Activated effector memory CD4-positive, alpha-beta T cell treated with anti-CD3 and anti-CD28 coated beads, Interleukin-2, amount 50 U/mL, for 16 hours (primary cell): ENCODE measurements around the gene SPRR4.

Experiments used
- DNase-seq: peaks from one replicate; pipeline ENCODE4 v3.0.0-alpha.2; 2020

SPRR4 gene, protein sequence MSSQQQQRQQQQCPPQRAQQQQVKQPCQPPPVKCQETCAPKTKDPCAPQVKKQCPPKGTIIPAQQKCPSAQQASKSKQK

DNA sequence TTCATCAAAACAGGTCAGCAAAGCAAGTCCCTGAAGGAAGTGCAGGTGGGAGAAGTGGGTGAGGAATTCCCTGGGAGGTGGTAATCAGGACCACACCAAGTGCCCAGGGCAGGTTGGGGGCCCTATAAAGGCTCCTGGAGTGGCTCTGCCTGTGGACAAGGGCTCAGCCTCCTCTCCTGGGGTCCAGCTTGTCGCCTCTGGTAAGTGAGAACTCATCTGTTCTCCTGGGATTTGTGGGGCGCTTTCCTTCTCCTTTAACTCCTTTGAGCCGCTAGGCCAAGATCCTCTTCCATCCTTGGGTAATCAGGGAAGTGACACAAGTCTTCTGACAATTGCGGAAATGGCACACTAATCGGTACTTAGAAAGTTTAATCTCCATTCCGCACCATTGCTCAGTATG is at the start of gene SPRR4:
Gene SPRR4, plus strand, starts transcription at position 154 of the 400 bp plus-strand sequence. CDS start 1,243 bp downstream, outside the sequence.
- no peak for DNase-seq

DNA sequence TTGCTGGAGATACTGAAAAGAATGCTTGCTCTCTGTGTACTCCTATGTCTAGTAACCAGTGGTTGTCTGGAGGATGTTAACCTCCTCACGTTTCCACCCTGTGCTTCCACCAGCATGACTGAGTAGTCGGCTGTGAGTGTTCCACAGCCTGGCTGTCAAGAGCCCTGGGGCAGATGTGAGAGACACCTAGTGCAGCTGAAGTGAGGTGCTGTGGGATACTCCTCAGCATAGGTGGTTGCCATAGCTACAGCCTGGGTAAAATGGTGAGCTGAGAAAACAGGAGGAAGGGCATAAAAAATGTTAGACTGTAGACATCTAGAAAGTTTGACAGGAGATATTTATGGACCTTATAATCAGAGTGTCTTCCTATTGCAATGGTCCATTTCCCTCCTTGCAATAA is 46.3 kb upstream of the SPRR4 start:
- DNase-seq: no peak

DNA sequence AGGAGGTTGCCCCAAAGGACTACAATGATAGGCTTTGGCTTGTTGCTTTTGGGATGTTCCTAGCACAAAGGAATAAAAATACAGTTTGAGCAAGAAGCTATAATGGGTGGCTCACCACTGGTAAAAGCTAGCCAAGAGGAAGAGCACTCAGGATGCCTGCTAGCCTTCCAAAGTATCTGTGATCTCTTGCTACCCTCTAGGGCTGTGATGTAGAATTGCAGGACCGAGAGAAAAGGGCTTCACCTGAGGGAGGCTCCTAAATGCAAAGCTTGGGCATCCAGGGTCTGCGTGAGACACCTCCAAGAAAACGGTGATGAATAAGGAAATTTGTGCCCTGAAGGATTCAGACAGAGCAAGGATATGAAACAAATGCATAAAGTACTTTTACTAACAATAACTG is 44.4 kb upstream of the SPRR4 start:
- no peak for DNase-seq

DNA sequence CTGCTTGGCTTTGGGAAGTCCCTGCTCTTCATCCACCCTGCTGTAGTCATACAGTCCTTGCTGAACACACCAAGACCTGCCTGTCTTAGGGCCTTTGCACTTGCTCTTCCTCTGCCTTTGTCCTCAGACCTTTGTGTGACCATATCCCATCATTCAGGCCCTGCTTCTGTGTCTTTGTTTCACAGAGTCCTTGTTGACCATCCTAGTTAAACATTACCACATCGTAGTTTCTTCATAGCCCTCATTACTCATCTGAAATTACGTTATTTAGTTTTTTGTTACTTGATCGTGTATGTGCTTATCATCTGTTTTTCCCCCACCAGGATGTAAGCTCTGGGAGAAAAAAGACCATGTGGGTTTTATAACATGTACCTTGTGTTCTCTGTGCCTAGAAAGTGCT is 41.8 kb upstream of the SPRR4 start:
- no peak for DNase-seq

DNA sequence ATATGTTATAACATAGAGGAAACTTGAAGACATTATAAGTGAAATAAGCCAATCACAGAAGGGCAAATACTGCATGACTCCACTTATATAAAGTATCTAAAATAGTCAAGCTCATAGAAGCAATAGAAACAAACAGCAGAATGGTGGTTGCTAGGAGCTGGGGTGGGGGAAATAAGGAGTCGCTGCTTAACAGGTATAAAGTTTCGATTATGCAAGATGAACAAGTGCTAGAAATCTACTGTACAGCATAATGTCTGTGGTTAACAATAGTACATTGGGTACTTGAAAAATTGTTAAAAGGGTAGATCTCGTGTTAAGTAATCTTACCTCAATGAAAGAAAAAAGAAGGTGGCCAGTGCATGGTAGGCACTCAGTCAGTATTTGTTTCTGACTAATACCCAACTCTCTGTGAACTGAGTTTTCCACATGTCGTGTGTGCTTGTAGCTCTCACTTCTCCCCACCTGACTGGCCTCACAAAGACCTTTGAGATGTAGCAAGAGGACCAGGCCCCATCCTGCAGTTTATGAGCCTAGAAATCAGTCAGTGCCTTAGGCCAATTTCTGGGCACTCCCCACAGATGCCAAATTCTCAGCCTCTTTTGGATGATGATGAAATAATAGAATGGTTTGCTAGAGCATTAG is 38.2 kb upstream of the SPRR4 start:
- DNase-seq: no peak

DNA sequence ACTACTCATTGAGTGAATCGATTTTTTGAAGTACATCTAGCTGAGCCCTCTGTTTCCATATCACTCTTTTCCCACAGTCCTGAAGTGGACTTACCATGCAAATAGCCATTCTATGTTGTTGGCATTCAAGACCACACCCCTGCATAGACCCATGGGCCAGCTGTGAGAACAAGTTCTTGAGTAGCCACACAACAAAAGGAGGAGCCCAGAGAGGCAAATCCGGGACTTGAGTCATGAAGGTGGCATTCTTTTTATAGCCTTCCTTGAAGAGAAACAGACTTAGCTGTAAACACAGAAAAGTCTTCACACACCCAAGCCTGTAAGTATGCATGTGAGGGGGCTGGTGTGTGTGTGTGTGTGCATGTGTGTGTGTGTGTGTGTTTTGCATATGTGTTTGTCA is 37.3 kb upstream of the SPRR4 start:
- no peak for DNase-seq

DNA sequence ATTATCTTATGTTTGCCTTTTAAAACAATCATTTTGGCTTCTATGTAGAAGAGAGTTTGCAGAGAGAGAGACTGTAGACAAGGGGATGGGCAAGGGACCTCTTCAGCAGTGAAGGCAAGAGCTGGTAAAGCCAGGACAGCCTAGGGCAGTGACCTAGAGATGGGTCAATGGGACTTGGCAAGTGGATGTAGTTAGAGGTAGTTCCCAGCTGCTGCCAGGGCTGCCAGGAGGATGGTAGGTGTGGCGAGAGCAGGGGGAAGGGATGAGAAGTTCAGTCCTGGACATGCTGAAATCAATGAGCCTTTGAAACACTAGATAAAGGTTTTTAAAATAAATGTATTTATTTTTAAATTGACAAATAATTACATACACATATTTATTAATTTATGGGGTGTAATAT is 29.8 kb upstream of the SPRR4 start:
- DNase-seq: no peak

DNA sequence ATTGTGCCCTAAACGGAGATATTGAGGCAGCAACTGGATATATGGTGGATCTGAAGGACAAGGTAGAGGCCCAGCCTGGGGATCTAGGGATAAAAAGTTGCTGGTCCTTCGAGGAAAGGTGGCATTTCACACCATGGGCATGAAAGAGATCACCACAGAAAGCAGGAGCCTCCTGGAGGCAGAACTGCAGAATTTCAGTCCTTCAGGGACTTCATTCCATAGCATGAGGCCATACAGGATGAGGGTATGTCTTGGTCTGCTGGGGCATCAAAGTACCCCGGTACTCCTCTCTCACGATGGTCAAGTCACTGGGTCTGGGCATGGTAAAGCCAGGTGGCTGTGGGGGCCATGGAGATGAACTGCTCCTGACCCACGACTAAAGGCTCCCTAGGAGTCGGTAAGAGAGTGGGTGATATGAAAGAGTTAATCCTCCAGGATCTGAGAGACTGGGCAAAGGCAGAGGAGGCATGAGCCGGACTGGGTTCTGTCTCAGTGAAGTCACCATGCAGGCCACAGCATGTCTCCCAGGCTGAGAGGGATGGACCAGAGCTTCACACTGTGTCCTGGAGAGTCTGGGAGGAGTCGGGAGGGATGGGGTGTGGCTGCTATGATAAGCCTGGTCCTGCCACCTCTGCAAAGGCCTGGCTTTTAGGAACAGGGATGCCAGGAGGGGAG is 29.3 kb upstream of the SPRR4 start:
- DNase-seq: no peak

DNA sequence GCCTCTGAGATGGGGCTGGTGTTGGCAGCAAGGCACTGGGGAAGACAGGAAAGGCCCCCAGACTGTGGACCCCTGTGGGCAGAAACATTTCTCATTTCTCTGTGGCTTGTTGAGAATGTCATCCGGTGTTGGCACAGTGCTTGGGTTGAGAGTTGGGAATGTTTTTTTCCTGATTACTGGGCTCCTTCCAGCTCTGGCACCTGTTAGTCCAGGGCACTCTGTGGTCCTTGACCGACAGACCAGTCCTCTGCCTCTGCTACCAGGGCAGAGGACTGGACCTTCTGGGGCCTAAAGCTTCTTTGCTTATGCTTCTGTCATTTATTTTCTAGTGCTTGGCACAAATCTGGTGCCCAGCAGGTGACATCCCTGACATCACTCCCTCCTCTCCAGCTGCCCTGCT is 28.3 kb upstream of the SPRR4 start:
- DNase-seq: no peak

DNA sequence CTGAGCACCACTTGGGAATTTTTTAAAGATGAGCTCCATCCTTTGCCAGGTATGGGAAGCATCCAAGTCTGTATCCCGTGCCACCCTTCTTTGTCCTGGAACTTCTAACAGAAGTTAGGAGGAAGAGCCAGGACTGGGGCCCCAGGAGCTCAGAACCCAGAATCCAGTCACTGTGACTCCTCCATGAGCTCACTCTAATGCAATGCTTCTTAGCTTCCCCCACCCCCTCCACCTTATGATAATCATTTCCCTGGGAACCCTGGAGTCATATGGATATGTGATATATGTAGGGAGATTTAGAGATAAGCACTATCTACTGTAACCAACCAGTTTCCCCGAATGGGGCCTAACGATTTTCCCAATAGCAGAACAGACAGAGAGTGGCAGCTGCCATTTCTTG is 24.2 kb upstream of the SPRR4 start:
- no peak for DNase-seq

DNA sequence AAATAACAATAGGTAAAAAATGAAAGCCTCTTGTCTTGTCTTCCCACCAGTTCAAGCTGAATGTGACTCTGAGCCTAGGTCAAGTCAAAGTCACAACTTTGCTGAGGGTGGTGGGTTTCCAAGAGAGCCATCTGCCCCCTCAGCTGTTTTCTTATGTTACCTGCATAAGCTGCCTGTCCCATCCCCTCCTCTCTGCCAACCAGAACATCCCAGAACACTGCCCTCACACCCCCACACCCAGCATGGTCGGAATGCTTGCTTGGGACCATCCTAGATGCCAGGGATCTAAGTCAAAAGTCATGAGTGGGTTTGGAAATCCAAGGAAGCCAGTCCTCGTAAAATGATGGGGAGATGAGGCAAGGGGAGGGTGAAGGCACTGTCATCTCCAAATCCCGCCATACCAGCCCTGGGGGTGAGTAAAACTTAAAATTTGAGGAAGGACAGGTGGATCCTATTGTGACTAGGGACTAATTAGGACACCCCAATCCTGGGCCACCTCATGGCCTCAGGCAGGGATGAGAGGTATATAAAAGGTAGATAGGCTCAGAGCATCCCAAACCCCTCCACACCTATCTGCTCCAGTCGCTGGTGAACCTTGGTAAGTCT is 23.7 kb upstream of the SPRR4 start, which contains the start of gene SPRR5:
Gene SPRR5, plus strand, starts transcription at position 556 of the 606 bp plus-strand sequence. CDS start 1,349 bp downstream, outside the sequence.
- no peak for DNase-seq

DNA sequence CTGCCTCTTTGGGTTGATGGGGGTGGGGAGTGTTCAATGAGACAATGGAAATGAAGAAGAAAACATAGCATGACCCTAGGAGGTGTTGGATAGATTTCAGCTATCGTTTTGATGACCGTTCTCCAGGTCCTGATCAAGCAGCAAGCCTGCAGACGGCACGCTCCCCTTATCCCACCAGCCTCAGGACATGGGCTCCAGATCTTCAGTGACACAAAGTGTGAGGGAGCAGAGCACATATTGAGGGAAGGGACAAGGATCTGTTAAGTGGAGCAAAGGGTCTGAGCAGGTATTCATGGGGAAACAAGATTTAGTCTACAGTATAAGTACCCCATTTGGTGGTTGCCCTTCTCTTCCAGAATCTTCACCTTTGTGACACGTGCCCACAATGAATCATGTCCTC is 18.7 kb upstream of the SPRR4 start:
- no peak for DNase-seq

DNA sequence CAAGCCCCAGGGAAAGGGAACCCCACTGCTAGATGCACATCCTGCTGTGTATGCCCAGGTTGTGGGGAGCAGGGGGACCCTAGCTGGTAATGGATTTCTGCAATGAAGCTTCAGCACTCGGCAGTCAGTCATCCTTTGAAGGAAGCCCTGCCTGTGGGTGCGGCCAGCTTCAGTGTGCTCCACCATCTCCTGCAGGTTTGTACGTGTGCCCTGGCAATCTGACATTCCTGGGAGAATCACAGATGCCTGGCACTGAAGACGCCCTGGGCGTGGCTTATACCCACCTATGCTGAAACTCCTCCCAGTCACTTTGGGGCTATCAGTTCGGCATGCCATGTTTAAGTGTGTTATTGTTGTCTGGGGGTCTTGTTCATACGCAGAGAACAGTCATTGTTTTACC is 16.7 kb upstream of the SPRR4 start:
- DNase-seq: no peak

DNA sequence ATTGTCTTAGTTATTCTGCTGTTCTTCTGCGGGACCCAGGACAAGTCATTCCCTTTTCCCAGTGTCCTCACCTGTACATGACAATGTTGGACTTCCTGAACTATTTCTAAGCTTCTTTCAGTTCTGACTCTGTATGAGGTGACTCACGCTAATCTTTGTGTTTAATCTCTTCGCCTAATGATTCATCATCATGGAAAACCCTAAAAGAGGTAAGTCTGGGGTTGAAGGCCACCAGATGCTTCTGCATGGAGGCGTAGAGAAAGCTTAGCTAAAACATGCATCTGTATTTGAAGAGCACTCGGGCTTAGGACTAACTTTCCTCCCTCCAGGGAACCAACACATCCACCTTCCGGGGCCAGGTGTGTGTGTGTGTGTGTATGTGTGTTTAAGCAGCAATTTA is 16.0 kb upstream of the SPRR4 start:
- DNase-seq: no peak

DNA sequence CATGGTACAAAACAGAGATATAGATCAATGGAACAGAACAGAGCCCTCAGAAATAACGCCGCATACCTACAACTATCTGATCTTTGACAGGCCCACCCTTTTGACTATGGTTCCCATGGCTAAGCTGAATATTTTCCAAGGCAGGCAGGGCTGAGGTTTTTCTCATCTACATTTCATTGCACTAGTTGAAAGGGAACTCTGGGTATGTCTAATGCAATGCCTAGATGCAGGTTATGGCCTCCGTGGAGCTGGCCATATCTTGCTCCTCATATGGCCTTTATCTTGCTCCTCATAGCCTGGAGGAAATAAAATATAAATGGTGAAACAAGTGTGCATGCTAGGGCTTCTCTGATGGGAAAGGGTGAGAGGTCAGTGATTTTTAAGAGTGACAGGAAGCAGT is 12.9 kb upstream of the SPRR4 start:
- DNase-seq: no peak

DNA sequence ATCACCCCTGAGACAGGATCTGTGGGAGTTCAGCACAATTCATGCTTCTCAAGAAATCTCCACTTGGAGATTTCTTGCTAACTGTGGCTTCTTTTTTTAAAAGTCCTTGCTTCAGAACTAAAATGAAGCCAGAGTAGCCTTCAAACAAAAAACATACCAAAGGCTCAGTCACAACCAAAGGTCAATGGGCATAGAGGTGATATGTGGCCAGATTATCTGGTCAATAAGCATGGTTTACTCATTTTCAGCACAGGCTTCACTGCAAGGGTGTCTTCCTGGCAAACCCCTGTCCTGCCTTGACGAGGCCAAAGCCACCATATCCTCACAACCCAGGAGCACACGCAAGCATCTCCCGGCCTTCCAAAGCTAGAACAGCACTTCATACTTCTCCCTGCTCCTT is 11.2 kb upstream of the SPRR4 start:
- no peak for DNase-seq

DNA sequence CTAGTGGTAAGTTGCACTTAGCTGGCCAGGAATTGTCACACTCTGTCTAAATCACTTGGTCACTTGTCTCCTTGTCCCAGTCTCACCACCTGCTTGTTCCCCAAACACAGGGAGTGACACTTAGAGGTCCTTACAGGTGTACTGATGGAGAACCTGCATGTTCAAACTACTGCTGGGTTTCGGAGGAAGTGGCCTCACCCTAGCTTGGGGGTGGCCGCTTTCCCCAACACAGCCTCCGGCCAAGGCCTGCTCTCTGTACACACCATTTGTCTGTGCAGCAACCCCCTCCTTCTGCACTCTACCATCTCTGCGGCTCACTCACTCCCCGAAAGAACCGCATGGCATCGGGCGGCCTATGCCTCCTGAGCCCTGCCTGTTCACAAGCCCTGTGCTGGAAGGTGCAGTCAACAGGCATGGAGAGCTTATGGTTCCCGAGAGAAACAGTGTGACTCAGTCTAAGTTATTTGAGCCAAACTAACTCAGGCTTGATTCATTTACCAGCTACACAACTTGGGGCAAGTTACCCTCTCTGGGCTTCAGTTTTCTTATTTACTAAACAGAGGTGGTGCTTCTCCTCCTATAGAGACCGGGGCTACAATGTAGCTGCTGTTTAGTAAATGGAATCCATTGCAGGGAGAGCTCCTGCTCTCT is 10.5 kb upstream of the SPRR4 start:
- no peak for DNase-seq

DNA sequence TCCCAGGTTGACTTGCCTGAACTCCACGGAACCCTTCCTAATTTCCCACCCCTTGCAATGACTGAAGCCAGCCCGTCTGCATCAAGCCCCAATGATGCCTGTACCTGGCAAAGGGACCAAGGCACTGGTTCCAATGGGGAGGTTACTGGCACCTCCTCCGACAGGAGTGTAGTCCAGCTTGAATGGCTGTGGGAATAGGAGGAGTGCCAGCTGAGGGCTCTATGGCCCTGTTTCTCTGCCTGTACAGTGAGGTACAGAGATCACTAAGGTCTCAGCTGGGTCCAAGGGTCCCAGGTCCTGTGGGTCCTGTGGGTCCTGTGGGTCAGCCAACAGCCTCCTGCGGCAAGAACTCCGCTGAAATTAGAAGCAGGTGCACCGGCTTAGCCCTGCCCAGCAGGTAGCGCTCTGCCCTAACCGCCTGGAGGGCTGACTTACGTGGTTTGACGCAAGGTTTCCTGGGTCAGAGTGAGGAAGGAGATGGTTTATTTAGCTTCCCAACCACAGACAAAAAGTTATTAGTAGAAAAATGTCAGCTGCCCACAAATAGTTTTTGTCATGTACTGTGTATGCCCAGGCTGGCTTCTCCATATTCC is 9.9 kb upstream of the SPRR4 start:
- DNase-seq: no peak

DNA sequence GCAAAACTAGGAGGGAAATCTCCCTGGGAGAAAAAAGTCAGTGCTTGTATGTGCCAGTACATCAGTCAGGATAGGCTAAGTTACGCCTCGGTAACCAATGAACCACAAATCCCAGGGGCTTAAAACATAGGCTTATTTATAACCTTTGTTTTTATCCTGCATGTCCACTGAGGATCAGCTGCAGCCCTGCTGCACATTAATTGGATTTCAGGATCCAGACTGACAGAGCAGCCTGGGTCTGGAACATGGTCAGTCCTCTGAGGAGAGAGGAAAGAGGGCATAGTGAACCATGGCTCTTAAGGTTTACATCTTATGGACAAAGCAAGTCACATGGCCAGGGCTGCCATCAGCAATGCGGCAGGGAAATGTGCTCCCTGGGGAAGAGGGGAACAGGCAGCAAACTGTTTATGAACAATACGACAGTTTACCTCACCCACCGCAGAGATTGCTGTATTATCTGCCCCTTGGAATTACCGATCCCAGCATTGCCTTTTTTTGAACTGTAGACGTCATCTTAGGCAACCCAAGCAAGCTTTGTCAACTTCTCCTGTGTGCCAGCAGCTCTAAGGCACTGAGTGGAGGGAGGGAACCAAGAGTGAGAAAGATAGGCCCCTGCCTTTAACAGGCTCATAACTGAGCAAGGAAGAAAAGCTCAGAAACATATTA is 9.1 kb upstream of the SPRR4 start:
- no peak for DNase-seq

DNA sequence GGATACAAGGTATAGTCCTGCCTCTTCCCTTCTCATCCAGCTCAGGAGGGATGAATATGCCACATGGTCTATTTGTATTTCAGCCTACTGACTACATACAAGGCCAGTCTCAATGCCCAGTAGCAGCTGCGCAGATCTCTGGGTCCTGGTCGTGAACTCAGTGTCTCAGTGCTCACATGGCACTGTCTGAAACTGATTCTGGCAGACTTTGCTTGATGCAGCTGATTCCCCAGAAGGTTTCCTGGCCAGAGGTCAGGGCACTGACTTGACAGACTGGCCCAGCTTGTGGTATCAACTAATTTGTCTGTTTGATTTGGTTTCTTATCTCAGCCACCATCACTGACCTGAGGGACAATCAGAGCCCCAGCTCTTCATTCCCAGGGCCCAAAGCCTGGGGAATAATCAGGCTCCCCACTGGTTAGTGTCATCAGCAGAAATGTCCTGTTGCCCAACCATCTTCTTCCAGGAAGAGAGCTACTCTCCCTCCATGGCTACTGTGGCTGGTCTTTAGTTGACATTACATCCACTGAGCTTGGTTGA is 7.5 kb upstream of the SPRR4 start:
- no peak for DNase-seq

DNA sequence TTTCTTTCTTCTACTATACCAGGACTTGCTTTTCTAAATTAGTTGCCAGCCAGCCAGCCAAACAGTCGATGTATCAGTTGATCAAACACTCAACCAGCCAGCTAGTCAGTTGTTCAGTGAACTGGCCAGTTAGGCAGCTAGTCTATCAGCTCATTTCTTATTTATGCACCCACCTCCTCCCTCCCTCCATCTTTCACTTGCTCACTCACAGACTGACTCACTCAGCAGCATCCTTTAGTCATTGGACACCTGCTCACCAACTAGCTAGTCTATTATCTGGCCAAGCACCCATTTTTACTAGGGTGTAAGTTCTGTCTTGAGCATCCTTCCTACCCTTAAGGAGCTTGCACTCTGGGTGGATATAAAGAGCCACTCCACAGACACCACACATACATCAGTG is 5.9 kb upstream of the SPRR4 start:
- DNase-seq: no peak

DNA sequence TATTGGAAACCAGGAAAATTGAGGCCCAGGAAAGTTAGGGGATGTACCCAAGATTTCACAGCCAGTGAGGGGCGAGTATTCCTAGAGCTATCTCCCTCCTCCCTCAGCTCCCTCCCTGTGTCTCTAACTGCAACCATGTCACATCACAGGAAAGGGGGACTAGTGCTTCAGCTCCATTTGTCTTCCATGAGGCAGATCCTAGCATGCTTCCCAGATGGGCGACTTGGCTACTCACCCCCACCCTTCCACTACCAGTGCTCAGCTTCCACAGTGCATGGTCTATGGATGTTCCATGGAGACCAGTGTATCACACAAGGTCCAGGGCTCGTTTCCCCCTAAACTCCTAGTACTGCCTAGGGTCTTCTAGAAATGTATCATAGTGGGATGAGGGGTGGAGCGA is 4.6 kb upstream of the SPRR4 start:
- DNase-seq: no peak

DNA sequence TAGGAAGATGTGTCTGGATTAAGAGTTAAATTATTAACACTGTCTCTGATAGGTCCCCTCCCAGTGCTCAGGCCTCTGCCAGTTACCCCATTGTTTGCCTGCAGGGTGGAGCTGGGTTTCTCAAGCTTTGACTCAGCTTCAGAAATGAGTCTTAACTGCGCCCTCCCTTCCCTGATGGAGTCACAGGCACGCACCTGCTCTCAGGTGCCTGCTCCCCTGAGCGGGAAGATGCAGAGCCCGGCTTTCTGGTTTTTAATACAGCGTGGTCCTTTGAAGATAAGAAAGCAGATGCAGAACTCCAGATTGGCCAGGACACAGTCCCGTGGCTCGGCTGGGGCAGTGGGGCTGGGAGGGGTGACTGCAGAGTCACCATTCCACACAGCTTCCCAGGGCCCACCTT is 3.2 kb upstream of the SPRR4 start:
- no peak for DNase-seq
